Measurements from ENCODE around the gene SPATS2. TPM values are rescaled to one million over a fixed set of nuclear protein-coding genes. Genes with fewer than 3 reads are reported as not detected.
A peak's percentile ranks its signal among the peaks of the same experiment; 100 is the strongest.

The SPATS2 gene
- polyA plus RNA-seq, 1 of the 3 experiments (the other 2 are of a cell fraction): 72.9 TPM

- no peaks in the 10 kb centered on the region for H3K9me2 ChIP-seq
- TF ChIP-seq RCOR1 (IDR thresholded peaks at IDR 0.05; ENCODE audit: low read length) (no peak), FOXJ3 (CRISPR knock-in tag; IDR thresholded peaks at IDR 0.05) (no peak), FOSL2 (IDR thresholded peaks at IDR 0.05; ENCODE audit: borderline replicate concordance, low read depth) (no peak), MEF2A (IDR thresholded peaks at IDR 0.05; ENCODE audit: borderline replicate concordance, low read depth) (no peak), FOXM1 (IDR thresholded peaks at IDR 0.05; ENCODE audit: low read depth) (no peak), TAF1 (IDR thresholded peaks at IDR 0.05; ENCODE audit: borderline replicate concordance, low read depth, low read length) (no peak), RXRA (IDR thresholded peaks at IDR 0.05; ENCODE audit: borderline replicate concordance, low read depth) (no peak), SMC3 (IDR thresholded peaks at IDR 0.05; ENCODE audit: low read depth, low read length) (no peak), EP300 (IDR thresholded peaks at IDR 0.05; ENCODE audit: borderline replicate concordance in 1 of 2, low read depth in 1 of 2, low read length in 1 of 2) (no peak)
- CTCF ChIA-PET: interaction anchor here (0.6 to 2.7 kb wide), 6 partner anchors 9 to 212 kb away, joined by 3 to 13 read pairs (median 4); partner anchors contain the start of gene DNAJC22
- 85% methylated on average over 36 of the region's 39 CpGs for WGBS (ENCODE audit: low lambda C conversion rate)
- H4K20me1 ChIP-seq (ENCODE audit: insufficient read depth): no peaks in the 10 kb centered on the region
- H3K4me1 ChIP-seq (ENCODE audit: control insufficient read depth in 1 of 2, insufficient read depth in 2 of 2, low read depth in 1 of 2, low read length in 1 of 2): no peaks in the 10 kb centered on the region; a peak in 1 of 4 replicates
- no peak overlapping the region for H3K4me3 ChIP-seq (ENCODE audit: low read depth in 2 of 2, low read length in 1 of 2)
- no peaks in the 10 kb centered on the region for H3K27me3 ChIP-seq (ENCODE audit: insufficient read depth)
- H3K27ac ChIP-seq (ENCODE audit: low read depth in 2 of 2, low read length in 1 of 2): no peak overlapping the region
- H3F3A ChIP-seq (replicated peaks; ENCODE audit: insufficient read depth): no peaks in the 10 kb centered on the region
- peak; percentile 33 for DNase-seq
- POLR2A ChIA-PET: interaction anchor here (1.4 kb wide), 1 partner anchor 8 kb away, joined by 3 read pairs; no protein-coding TSS in a partner anchor
- H3K4me2 ChIP-seq: no peak overlapping the region
- no peaks in the 10 kb centered on the region for H3K9me3 ChIP-seq
- no peaks in the 10 kb centered on the region for H3K36me3 ChIP-seq (replicated peaks in 1 of 2; ENCODE audit: control insufficient read depth in 1 of 2, insufficient read depth in 2 of 2, low read length in 1 of 2)
- H2AFZ ChIP-seq (ENCODE audit: low read depth): no peak overlapping the region
- no peaks in the 10 kb centered on the region for H3K79me2 ChIP-seq (ENCODE audit: insufficient read depth)
- no peak overlapping the region for H3K9ac ChIP-seq
Observed at GRCh38 chr12:49543914-49544815, 176.9 kb downstream of the SPATS2 start.

- Histone ChIP-seq H2AFZ (ENCODE audit: low read depth) (no peak overlapping the region), H3K27me3 (ENCODE audit: insufficient read depth) (no peaks in the 10 kb centered on the region)
Observed at GRCh38 chr12:49545815-49546214, 178.6 kb downstream of the SPATS2 start.

More at GRCh38 chr12:49545815-49546214, 178.6 kb downstream of the SPATS2 start:
- Histone ChIP-seq H3K9me3 (no peaks in the 10 kb centered on the region), H3K9ac (no peak overlapping the region), H3K9me2 (no peaks in the 10 kb centered on the region), H3K79me2 (ENCODE audit: insufficient read depth) (no peaks in the 10 kb centered on the region), H3K27ac (ENCODE audit: low read depth in 2 of 2, low read length in 1 of 2) (no peak overlapping the region), H3K4me3 (ENCODE audit: low read depth in 2 of 2, low read length in 1 of 2) (no peak overlapping the region), H3K4me1 (ENCODE audit: control insufficient read depth in 1 of 2, insufficient read depth in 2 of 2, low read depth in 1 of 2, low read length in 1 of 2) (no peaks in the 10 kb centered on the region), H3K4me2 (no peak overlapping the region), H3F3A (replicated peaks; ENCODE audit: insufficient read depth) (no peaks in the 10 kb centered on the region), H4K20me1 (ENCODE audit: insufficient read depth) (no peaks in the 10 kb centered on the region), H3K36me3 (replicated peaks in 1 of 2; ENCODE audit: control insufficient read depth in 1 of 2, insufficient read depth in 2 of 2, low read length in 1 of 2) (no peaks in the 10 kb centered on the region)
- CTCF ChIA-PET: interaction anchor here (1.4 to 2.7 kb wide), 4 partner anchors 8 to 34 kb away, joined by 3 to 13 read pairs (median 5); no protein-coding TSS in a partner anchor
- no peak for TF ChIP-seq TAF1 (IDR thresholded peaks at IDR 0.05; ENCODE audit: borderline replicate concordance, low read depth, low read length)
- TF ChIP-seq SIN3A (IDR thresholded peaks at IDR 0.05; ENCODE audit: borderline replicate concordance, low read depth, low read length): no peak
- no peak for TF ChIP-seq MEF2A (IDR thresholded peaks at IDR 0.05; ENCODE audit: borderline replicate concordance, low read depth)
- TF ChIP-seq TEAD4 (IDR thresholded peaks at IDR 0.05; ENCODE audit: borderline replicate concordance, insufficient read depth): no peak
- no peak for TF ChIP-seq RCOR1 (IDR thresholded peaks at IDR 0.05; ENCODE audit: low read length)
- no peak for TF ChIP-seq FOXM1 (IDR thresholded peaks at IDR 0.05; ENCODE audit: low read depth)
- no peak for TF ChIP-seq YY1 (IDR thresholded peaks at IDR 0.05; ENCODE audit: low read depth)
- TF ChIP-seq NRF1 (IDR thresholded peaks at IDR 0.05; ENCODE audit: low read depth, low read length): no peak
- TF ChIP-seq MXI1 (IDR thresholded peaks at IDR 0.05; ENCODE audit: low read depth, low read length): no peak
- no peak for TF ChIP-seq IRF3 (IDR thresholded peaks at IDR 0.05; ENCODE audit: low read depth, low read length)
- TF ChIP-seq EZH2phosphoT487 (IDR thresholded peaks at IDR 0.05; ENCODE audit: borderline replicate concordance, low read depth): no peak
- POLR2A ChIA-PET: interaction anchor here (0.6 kb wide), 1 partner anchor 8 kb away, joined by 3 read pairs; no protein-coding TSS in a partner anchor
- 93% methylated on average over 4 of the region's 4 CpGs for WGBS (ENCODE audit: low lambda C conversion rate)
- DNase-seq: peak; percentile 19
